GM18499 (cell line): ENCODE results near the gene CYSRT1.
"Not testable (repeated sequence)": the region's sequence is repeated elsewhere in the genome, so short reads cannot be mapped to it uniquely, and the experiment has no call there.

Experiments
- ATAC-seq: cut with Tn5 transposase; IDR thresholded peaks from one replicate; pipeline ENCODE4 v1.9.1; 2021; ENCODE audit warnings: moderate number of reproducible peaks; ENCODE audit not compliant: insufficient read depth, unreplicated experiment

The CYSRT1 gene

DNA sequence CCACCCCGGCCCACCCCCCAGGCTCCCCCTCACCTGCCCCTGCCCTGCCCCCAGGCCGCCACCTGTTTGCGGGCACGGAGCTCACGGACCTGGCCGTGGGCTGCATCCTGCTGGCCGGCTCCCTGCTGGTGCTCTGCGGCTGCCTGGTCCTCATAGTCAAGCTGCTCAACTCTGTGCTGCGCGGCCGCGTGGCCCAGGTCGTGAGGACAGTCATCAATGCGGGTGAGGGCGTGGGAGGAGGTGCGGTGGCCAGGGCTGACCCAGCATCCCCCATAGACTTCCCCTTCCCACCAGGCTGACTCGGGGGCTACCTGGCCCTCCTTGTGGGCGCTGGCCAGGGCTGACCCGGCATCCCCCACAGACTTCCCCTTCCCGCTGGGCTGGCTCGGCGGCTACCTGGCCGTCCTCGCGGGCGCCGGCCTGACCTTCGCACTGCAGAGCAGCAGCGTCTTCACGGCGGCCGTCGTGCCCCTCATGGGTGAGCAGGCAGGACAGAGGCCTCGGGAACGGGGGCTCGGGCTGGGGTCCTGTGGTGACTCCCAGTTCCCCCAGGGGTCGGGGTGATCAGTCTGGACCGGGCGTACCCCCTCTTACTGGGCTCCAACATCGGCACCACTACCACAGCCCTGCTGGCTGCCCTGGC lies 9.2 kb downstream of the CYSRT1 start:
- no peak for ATAC-seq

DNA sequence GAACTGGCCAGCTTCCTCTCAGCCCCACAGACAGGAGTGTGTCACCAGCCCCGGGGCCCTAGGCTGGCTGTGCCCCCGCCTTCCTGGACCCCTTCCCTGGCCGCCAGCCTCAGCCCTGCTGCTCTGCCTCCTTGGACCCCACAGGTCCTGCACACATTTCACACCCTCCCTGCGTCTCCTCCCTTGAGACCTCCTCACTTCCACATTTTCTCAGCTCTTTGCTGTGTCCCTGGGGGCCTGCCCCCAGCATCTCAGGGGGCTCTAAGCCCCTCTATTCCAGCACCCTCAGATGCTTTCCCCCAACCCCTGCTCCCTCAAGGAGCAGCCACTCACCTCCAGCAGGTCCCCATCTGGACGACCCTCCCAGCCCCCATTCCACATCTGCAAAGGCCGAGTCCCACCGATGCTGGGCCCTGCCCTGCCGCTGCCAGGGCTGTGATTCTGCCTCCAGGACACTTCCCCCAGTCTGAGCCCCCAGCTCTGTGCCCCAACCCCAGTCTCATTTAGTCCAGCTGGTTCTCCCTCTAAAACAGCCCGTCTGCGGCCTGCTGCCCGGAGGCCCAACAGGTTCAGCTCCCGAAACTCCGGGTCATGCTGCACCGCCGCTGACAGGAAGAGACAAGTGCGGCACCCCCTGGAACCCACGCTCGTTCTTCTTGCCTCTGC lies 9.9 kb downstream of the CYSRT1 start:
- no peak for ATAC-seq

DNA sequence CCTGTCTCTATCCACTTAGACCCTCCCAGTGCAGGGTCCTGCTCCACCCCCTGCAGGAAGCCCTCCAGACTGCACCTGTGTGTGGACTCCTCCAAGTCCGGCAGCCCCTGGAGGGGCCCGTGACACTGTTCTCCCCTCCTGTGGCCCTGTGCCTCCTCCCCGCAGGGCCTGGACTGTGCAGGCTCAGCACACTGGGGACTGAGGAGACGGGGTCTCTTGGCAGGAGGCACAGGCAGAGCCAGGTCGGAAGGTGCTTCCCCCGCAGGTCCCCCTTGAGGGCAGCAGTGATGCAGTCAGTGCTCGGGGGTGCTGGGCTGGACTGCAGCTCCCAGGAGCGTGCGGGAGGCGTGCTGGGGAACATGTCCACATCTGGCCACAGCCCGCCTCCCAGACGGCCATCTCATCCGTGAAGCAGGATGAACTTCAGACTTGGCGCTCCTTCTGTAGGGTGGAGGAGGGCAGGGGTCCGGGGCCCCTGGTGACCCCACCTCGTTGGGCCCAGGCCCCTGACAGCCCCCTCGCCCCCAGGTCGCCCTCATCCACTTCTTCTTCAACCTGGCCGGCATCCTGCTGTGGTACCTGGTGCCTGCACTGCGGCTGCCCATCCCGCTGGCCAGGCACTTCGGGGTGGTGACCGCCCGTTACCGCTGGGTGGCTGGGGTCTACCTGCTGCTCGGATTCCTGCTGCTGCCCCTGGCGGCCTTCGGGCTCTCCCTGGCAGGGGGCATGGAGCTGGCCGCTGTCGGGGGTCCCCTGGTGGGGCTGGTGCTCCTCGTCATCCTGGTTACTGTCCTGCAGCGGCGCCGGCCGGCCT lies 10.7 kb downstream of the CYSRT1 start:
- no peak for ATAC-seq

DNA sequence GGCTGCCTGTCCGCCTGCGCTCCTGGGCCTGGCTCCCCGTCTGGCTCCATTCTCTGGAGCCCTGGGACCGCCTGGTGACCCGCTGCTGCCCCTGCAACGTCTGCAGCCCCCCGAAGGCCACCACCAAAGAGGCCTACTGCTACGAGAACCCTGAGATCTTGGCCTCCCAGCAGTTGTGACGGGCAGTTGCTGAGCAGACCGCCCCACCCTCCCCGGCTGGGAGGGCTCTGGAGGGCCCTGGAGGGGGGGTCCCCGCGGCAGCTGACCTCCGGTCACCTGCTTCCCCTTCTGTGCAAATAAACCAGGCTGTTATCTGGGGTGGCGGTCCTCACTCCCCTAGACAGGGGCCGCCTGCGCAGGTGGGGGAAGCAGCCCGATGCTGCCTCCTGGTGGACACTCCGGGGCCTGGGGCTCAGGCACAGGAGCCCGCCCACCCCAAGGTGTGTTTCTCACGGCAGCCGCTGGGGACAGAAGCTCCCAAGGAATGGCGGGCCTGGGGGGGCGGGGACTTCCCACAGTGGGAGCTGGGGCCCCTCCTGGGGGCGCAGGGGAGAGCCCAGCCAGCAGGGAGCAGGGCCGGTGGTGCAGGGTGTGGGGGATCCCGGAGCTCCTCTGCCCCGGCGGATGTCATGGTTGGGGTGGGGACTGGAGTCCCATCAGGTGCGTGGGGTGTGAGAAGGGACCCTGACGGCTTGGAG lies 11.4 kb downstream of the CYSRT1 start:
- ATAC-seq: no peak

DNA sequence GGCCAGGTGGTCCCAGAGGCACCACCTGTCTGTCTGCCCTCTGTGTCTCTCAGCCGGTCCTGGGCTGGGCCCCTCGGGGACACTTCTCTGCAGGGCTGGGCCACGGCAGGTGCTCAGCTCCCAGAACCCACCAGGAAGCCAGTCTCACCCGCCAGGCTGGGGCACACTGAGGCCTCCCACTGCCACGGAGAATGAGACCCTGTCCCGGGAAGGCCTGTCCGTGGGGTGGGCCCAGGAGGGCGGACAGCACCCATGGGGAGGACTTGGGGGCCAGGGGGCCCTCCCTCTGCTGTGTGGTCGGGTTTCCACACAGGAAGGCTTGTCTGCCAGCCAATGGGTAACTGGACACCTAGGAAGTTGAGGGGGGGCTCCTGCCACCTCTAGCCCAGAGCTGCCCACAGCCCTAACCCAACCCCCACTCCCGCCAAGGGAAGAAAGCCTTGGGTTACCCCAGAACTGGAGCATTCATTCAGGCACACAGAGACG lies 12.0 kb downstream of the CYSRT1 start:
- ATAC-seq: no peak

DNA sequence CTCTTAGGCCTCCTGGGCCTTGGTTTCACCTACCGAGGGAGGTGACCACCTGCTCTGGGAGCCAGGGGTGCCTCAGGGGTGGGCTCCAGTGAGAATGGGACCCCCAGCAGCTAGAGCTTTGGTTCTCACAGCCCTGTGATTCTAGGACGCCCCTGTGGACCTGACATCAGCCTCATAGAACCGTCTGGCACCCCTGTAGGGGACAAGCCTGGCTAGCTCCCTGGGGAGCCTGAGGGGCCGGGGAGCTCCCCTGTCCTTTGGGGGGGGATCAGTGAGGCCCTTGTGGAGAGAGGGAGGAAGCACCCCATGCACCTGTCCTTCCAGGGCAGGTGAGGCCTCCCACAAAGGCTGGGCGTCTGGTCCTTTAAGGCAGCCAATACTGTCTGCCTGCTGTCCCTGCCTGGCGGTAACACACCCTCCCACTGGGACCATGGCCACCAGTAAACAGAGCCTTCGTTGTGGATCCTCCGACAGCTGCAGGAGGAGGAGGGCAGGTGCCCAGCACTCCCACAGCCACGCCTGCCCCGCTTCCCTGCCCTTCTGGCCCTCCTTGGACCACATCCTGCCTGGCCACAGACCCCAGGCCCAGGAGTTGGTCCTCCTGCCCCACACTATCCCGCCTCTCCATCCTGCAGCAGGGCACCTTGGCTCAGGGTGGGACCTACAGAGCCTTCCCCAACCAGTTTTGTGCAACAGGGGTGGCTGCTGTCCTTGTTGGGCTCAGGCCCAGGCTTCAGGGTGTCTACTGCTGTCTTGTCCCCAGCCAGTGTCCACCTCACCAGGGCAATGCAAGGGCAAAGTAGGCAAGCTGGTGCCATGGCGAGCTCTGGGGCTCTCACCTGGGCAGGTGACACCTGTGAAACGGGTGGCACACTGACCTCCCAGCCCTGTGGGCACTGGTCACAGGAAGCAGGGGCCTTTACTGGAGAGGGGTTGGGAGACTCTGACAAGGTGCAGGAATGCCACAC lies 13.1 kb downstream of the CYSRT1 start:
- ATAC-seq: no peak

DNA sequence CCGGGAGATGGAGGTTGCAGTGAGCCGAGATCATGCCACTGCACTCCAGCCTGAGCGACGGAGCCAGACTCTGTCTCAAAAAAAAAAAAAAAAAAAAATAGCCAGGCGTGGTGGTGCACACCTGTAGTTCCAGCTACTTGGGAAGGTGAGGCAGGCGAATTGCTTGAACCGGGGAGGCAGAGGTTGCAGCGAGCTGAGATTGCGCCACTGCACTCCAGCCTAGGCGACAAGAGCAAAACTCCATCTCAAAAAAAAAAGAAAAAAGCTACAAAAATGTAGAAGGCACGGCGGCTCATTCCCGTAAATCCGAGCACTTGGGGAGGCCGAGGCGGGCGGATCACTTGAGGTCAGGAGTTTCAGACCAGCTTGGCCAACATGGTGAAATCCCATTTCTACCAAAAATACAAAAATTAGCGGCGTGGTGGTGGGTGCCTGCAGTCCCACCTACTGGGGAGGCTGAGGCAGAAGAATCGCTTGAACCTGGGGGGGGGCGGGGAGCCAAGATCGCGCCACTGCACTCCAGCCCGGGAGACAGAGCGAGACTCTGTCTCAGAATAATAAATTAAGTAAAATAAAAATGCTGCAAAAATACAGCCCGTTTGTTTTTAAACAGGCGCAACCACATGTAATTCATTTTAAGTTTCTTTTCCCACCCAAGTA lies 14.7 kb downstream of the CYSRT1 start:
- ATAC-seq: not testable (repeated sequence)

DNA sequence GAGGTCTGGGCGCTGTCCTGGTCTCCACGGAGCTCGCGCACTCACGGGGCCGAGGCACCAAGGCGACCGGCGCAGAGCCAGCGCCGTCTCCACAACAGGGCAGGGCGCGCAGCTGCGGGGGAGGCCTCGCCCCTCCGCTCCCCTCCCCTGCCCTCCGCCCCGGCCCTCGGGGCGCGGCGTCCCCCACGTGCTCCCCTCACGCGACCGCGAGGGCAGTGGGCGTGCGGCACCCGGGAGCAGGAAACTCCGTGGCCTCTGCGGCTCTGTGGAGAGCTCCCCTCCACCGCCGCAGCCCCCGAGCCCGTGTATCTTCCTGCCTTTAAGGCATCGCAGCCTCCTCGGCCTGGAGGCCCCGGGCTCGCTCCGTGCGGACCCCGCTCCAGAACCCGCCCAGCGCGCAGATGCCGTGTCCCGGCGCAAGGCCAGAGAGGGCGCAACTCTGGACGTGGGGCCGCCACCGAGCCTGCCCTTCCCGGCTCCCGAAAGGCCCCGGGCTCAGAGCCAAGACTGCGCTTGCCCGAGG lies 15.4 kb downstream of the CYSRT1 start:
- ATAC-seq: peak; percentile 1

DNA sequence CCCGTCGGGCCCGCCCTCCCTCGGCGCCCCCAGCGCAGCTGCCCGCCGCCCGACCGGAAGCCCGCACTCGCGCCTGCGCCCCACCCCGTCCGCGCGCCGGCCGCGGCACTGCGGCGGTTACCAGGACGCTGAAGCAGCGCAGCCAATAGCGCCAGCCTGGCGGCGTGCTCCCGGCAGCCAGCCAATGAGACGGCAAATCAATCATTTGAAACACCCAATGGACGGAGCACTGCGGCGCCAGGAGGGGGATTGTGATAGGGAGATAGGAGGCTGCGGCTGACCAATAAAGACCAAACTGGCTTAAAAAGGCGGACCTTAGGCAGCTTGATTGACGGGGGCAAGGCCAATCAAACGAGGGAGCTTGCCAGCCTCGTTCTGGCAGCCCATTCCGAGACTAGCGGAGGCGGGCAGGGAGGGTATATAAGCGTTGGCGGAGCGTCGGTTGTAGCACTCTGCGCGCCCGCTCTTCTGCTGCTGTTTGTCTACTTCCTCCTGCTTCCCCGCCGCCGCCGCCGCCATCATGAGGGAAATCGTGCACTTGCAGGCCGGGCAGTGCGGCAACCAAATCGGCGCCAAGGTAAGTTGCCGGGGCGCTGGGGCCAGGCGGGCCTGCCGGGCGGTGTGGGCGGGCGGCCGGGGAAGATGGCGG lies 16.0 kb downstream of the CYSRT1 start, which contains the start of gene TUBB4B:
Gene TUBB4B (plus strand): TSS at position 447 of the 649 bp plus-strand sequence. CDS start 74 bp downstream, at position 521.
- peak; percentile 73 for ATAC-seq

DNA sequence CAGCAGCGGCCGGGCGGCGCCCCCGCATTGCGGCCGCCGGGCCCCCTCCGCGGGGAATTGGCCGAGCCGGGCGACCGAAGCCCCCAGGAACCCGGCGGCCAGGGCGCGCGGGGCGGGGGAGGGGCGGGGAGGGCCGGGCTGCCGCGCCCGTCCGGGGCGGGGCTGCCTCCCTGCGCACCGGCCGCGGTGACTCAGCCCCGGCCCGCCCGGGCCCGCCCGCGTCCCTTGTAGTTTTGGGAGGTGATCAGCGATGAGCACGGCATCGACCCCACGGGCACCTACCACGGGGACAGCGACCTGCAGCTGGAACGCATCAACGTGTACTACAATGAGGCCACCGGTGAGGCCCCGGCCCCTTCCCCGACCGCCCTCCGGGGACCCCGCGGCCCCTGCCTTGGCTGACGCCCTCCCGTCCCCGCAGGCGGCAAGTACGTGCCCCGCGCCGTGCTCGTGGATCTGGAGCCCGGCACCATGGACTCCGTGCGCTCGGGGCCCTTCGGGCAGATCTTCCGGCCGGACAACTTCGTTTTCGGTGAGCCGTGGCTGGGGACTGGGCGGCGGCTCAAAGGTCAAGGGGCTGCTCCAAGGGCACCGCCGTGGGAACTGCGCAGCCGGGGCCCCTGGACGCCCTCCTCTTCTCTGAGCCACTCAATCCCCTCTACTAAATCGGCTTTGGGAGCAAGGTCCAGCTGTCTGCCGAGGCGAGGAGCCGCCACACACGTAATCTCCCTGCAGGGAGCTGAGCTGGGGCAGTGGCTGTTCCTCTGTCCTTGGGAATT lies 16.7 kb downstream of the CYSRT1 start:
- ATAC-seq: no peak

DNA sequence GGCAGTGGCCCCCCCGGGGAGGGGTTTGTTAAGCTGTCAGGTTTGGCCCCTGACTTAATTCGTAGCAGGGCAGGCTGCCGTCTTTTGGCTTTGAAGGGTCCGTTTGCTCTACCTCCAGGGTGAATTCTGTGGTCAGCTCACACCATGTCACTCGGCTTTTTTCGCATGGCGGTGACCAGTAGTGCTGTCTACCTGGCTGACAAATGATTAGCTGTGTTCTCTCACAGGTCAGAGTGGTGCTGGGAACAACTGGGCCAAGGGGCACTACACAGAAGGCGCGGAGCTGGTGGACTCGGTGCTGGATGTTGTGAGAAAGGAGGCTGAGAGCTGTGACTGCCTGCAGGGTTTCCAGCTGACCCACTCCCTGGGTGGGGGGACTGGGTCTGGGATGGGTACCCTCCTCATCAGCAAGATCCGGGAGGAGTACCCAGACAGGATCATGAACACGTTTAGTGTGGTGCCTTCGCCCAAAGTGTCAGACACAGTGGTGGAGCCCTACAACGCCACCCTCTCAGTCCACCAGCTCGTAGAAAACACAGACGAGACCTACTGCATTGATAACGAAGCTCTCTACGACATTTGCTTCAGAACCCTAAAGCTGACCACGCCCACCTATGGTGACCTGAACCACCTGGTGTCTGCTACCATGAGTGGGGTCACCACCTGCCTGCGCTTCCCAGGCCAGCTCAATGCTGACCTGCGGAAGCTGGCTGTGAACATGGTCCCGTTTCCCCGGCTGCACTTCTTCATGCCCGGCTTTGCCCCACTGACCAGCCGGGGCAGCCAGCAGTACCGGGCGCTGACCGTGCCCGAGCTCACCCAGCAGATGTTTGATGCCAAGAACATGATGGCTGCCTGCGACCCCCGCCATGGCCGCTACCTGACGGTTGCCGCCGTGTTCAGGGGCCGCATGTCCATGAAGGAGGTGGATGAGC lies 17.6 kb downstream of the CYSRT1 start:
- ATAC-seq: no peak

DNA sequence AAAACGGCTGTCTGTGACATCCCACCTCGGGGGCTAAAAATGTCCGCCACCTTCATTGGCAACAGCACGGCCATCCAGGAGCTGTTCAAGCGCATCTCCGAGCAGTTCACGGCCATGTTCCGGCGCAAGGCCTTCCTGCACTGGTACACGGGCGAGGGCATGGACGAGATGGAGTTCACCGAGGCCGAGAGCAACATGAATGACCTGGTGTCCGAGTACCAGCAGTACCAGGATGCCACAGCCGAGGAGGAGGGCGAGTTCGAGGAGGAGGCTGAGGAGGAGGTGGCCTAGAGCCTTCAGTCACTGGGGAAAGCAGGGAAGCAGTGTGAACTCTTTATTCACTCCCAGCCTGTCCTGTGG lies 18.3 kb downstream of the CYSRT1 start:
- not testable (repeated sequence) for ATAC-seq

DNA sequence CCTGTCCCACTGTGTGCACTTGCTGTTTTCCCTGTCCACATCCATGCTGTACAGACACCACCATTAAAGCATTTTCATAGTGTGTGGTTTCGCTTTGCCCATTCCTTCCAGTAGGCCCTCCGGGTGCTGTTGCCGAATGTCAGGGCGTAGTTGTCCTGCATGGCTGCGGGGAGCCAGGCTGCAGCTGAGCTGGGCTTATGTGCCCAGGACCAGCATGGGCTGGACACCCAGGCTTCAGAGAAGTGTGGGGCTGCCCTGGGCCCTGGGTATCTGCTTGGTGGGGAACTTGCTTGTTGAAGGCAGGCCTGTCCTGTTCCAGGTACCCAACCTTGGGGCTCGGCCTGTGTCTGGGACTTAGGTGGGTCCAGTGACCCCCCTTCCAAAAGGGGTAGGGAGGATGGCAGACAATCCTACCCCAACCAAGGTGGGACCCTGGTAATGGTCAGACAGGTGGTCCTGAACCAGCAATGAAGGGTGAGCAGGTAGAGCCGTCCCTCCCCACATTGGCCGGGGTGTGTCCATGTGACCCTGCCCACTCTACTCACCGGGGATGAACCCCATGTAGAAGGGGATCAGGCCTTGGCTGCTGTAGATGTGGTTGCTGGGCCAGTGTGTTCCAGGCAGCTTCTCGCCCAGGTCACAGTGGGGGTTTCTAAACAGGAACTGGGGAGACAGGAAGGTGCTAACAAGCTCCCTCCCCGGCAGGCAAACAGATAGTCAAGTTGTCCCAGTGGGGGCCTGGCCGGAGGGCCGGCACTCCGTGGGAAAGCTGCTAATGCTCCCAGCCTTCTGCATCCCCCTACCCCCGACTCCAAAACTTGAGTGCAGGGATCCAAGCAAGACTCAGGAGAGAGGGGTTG lies 18.9 kb downstream of the CYSRT1 start:
- no peak for ATAC-seq

DNA sequence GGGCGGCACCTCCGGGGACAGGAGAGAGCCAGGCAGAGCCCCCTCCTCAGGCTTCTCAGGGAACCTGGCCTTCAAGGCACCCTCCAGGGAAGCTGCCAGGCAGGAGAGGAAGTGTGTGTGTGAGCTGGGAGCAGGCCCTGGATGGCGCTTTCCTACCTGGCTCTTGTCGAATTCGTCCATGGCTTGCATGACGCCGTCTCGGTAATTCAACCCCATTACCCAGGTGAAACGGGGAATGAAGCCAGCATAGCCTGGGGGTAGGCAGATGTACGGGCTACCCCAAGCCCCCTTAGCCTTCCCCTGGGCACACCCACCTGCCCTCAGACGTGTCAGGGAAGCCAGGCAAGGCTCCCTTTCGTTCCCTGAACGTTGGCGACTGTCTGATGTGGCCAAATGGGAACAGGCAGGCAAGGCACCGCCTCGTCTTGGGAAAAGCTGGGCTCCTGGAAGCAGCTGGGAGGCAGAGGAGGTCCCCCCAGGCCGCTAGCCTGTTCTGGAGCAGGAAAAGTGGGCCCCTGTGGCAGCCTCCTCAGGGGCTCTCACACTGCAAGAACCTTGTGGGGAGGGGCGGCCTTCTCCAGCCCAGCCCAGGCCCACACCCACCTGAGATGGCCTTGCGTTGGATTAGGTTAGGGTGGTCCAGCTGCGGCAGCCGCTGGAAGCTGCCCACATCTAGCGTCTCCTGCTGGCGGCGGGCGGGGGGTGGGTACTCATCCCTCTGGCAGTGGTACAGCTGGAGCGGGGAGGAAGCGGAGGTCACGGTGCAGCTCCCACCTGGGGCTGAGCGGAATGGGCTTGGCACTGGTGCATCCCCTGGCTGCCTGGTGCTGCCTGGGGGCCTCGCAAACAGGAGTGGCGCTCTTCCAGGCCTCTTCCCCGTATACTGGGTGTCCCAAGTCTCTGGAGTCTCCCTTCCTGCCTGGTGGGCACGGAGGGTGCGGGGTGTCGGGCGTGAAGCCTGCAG lies 19.8 kb downstream of the CYSRT1 start:
- no peak for ATAC-seq
